NOMO-1 treated with dmso at 0.1 percent for 144 hours (cell line): ENCODE data around the gene GCNT2.
A peak's percentile ranks its signal among the peaks of the same experiment; 100 is the strongest.
"Not testable (repeated sequence)": the region's sequence is repeated elsewhere in the genome, so short reads cannot be mapped to it uniquely, and the experiment has no call there.

Experiments
- DNase-seq: peaks from one replicate; lab custom pipeline; 2025; ENCODE audit not compliant: unreplicated experiment; lab: John Stamatoyannopoulos, UW

Gene GCNT2

DNA sequence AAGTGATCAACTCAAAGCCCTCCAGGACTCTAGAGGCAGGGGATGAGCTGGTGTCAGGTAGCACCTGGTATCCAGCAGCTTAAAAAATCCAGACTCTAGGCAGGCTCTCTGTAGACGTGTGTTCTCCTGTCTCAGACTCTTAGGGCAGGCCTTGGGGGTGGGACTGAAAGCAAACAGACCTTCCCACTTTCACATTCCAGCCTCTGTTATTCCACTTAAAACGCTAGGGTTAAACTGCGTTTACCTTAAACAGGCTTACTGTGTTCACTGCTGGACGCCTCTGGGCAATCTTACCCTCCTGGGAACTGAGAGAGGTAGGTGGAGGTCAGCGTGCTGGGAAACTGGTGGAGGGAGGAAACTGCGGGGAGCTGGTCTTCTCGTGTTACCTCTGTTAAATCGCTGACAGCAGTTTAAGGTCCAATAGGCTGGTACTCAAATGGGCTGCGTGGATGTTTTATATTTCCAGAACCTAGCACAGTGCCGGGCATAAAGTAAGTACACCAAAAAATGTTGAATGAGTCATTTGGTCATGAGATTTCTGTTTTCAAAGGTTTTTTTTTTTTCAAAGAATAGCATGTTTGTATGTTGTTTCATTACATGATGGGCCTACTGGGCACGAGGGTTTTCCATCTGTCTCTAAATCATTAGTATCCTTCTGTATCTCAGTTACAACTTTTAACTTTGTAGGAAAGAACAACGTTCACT, at the start of gene GCNT2:
Gene GCNT2 (plus strand): TSS at position 248 of the 705 bp plus-strand sequence. CDS start 7,561 bp downstream, outside the sequence.
- no peak for DNase-seq

DNA sequence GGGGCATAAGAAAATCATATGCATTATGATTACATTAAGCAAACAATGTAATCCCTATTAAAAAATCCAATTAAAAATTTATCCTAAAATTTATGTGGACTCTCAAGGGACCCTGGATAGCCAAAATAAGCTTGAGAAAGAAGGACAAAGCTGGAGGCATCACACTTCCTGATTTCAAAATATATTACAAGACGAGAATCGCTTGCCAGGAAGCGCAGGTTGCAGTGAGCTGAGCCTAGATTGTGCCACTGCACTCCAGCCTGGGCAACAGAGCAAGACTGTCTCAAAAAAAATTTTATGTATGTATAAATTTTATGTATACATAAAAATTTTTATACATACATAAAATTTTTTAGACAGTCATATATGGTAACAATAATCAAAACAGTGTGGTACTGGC, 48.5 kb upstream of the GCNT2 start:
- DNase-seq: no peak

DNA sequence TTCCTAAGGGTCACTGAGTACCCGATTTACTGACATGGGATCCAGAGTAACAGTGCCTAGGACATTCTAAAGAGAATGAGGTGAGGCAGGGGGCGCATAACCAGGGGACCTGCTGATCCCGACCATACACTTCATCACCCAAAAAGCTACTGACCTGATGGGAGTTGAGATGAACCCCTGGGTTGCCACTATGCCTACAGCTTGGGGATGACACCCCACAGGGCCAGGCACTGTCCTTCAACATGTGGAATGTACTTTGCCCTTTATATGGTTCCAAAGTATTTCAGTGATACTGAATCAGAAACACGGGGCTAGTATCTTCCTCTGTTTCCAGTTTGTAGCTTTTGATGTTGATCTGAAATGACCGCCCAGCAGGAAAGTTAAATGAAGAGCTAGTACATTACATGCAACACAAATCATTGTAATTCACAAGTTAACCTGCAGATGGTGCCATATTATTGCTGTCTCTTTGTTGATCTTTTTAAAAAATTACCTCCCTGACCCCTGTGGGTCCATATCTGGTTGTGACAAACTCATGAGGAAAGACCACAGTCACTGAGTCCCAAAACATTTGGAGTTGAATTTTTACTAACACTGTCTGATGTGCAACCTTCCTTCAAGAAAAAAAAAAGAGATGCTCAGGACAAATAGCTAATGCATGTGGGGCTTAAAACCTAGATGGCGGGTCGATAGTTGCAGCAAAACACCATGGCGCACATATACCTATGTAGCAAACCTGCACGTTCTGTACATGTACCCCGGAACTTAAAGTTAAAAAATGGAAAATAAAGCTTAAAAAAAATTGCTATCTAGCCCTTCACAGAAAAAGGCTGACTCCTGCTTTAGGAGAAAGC, 42.7 kb upstream of the GCNT2 start:
- DNase-seq: no peak

- DNase-seq: no peak
Observed at GRCh38 chr6:10479939-10480700, 41.0 kb upstream of the GCNT2 start.

DNA sequence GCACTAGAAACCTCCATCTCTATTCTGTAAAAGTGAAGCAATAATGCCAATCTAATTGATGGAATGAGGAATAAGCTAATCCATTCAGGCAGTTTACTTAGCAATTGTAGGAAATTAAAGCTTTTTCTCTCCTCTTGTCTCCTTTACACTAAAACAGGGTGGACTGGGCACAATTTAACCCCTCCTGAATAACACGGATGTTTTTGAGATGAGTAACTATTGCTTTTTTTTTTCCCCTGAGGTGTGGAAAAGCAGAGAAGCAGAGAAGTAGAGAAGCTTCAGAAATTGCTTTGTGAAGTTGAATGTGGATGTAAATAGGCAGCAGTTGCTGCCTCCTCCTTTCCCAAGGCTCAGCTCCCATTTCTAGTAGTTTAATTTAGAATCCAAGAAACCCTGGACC, 40.0 kb upstream of the GCNT2 start:
- DNase-seq: no peak

DNA sequence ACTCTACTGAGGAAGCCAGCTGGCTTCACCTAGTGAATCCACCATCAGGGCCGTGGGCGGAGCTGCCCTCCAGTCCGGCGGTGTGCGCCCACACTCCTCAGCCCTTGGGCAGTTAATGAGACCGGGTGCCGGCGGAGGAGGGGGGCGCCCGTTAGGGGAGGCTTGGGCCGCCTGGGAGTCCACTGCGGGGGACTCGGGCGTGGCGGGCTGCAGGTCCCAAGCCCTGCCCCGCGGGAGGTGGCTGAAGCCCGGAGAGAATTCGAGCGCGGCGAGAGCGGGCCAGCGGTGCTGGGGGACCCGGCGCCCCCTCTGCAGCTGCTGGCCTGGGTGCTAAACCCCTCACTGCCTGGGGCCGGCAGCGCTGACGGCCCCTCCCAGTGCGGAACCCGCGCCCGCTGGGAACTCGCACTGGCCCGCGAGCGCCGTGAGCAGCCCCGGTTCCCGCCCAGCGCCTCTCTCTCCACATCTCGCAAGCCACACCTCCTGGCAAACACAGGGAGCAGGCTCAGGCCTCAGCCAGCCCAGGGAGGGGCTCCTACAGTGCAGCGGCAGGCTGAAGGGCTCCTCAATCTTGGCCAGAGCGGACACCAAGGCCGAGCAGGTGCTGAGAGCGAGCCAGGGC, 38.4 kb upstream of the GCNT2 start:
- no peak for DNase-seq

DNA sequence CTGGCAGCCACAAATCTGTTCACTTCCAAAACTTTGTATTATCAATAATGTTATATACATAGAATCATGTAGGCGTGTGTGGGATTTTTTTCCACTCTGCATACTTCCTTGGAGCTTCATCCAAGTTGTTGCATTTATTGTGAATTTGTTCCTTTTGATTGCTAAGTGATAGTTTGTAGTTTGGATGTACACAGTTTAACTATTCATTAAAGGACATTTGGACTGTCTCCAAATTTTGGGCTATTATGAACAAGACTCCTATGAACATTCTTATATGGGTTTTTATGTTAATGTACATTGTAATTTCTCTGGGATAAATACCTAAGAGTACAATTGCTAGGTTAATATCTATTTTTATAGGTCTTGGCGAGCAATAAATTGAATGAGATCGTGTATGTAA, 36.2 kb upstream of the GCNT2 start:
- no peak for DNase-seq

GRCh38 chr6:10485406-10485805, 35.7 kb upstream of the GCNT2 start:
- DNase-seq: no peak

DNA sequence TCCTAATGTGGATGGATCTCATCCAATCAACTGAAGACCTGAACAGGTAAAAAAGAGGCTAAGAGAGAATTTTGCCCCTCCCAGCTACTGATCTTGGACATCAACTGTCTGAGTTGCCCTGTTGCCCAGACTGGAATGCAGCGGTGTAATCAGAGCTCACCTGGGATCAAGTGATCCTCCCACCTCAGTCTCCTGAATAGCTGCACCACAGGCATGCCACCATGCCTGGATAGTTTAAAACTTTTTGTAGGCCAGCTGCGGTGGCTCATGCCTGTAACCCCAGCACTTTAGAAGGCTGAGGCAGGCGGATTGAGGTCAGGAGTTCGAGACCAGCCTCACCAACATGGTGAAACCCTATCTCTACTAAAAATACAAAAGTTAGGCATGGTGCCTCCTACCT, 34.9 kb upstream of the GCNT2 start:
- DNase-seq: no peak

DNA sequence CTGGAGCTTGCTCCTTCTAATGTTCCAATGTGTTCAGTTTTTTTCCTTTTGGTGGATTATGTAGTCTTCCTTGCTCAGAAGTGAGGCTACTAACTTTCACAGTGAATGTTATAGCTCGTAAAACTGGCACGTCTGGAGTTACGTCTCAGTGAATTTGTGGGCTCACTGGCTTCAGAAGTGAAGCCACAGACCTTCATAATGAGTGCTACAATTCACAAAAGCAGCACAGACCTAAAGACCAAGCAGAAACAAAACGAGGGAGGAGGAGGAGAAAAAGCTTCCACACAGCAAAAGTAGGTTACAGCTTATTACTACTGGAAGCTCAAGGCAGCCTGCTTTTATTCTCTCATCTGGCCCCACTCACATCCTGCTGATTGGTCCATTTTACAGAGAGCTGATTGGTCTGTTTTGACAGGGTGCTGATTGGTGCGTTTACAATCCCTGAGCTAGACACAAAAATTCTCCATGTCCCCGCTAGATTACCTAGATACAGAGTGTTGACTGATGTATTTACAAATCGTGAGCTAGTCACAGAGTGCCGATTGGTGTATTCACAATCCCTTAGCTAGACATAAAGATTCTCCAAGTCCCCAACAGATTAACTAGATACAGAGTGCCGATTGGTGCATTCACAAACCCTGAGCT, 34.1 kb upstream of the GCNT2 start:
- DNase-seq: not testable (repeated sequence)

DNA sequence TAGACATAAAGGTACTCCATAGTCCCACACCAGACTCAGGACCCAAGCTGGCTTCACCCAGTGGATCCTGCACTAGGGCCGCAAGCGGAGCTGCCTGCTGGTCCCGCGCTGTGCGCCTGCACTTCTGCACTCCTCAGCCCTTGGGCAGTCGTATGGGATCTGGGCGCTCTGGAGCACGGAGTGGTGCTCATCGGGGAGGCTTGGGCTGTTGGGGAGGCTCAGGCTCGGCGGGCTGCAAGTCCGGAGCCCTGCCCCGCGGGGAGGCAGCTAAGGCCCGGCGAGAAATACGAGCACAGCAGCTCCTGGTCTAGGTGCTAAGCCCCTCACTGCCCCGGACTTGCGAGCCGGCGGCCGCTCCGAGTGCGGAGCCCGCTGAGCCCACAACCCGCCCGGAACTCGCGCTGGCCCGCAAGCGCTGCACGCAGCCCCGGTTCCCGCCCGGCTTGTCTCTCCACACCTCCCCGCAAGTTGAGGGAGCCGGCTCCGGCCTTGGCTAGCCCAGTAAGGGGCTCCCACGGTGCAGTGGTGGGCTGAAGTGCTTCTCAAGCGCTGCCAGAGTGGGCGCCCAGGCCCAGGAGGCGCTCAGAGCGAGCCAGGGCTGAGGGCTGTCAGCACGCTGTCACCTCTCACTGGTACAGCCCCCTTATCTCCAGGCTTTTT, 33.4 kb upstream of the GCNT2 start:
- no peak for DNase-seq

DNA sequence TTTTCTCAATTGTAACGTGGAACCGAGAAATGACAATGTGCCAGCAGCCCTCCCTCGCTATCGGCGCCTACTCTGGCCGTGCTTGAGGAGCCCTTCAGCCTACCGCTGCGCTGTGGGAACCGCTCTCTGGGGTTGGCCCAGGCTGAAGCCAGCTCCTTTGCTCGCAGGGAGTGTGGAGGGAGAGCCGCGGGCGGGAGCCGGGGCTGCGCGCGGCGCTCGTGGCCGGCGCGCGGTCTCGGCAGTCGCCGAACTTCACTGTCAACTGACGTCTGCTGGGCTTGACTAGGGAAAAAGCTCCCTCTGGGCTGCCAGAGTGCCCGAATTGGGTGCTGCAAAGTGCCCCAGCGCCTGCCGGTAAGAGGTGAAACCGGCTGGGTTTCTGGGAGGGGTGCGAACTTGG, 29.7 kb upstream of the GCNT2 start:
- DNase-seq: no peak

DNA sequence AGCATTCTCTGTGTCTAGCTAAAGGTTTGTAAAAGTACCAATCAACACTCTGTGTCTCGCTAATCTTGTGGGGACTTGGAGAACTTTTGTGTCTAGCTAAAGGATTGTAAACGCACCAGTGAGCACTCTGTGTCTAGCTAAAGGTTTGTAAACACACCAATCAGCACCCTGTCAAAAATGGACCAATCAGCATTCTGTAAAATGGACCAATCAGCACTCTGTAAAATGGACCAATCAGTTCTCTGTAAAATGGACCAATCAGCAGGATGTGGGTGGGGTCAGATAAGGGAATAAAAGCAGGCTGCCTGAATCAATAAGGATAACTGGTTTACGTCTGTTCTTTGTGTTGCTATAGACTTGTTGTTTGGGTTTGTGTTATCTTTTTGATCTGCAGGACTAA, 29.2 kb upstream of the GCNT2 start:
- DNase-seq: not testable (repeated sequence)

DNA sequence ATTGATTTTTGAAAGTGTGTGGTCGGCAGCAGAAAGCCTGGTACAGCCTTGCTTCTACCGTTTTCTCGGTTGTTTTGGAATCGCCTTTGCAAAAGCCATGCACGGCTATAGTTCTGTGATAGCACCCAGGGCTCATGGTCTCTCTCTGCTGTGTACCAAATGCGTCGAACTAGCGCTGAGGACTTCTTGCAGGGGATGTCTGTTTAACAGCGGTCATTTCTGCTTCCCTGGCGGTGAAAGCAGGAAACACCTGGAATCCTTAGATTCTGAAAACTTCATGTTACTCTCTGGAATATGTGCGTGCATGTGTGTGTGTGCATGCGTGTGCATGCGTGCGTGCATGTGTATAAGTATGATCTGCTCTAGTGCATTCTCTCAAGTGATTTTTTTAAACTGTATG, 26.1 kb upstream of the GCNT2 start:
- no peak for DNase-seq

DNA sequence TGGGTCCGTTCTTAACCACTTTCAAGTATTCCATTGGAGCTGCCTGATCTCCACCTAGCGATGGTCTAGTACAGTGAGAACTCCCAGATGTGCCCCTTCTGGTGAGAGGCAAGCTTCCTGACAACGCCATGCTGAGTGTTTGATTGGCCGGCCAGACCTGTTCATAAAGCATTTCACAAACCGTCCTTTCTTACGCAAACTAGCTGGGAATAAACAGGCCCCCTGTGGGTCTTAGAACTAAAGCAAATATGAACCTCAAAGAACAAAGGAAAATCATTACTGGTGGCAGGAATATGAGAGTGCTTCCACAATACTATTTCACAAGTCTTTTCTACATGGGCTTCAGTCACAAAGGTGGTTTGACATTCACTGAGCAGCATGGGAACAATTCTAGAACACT, 15.6 kb upstream of the GCNT2 start:
- no peak for DNase-seq

DNA sequence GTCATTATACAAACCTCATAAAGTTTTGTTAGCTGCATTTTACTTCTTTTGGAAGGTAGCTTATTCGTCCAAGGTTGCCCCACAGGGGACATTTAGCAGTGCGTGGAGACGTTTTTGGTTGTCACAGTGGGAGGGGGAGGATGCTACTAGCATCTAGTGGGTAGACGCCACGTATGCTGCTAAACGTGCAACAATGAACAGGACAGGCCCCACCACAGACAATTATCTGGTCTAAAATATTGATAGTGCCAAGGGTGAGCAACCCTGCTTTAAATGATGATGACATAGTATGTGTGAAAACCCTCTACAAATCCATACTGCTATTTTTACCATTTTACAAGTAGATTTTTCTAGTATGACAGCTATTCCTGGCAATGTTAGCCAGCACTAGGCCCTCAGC, 13.9 kb upstream of the GCNT2 start:
- no peak for DNase-seq

DNA sequence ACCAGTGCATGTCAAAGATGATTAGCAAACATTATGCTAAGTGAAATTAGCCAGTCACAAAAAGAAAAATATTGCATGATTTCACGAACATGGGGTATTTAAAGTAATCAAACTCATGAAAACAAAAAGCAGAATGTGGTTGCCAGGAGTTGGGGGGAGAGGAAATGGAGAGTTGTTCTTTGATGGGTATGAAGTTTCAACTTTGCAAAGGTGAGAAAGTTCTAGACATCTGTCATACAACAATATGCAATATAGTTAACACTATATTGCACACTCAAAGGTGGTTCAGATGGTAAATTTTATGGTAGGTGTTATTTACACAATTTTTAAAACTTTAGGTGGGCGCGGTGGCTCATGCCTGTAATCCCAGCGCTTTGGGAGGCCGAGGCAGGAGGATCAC, 13.4 kb upstream of the GCNT2 start:
- DNase-seq: no peak

- peak; percentile 79 for DNase-seq
Observed at GRCh38 chr6:10510592-10511367, 10.4 kb upstream of the GCNT2 start.

GRCh38 chr6:10511477-10511876, 9.7 kb upstream of the GCNT2 start:
- DNase-seq: no peak

- DNase-seq: no peak
Observed at GRCh38 chr6:10513544-10513943, 7.6 kb upstream of the GCNT2 start.
